AG10803 (cell line): ENCODE measurements around the gene KCNMA1.

ENCODE experiments used
- DNase-seq: peaks from one replicate; pipeline ENCODE4 v3.0.0; 2010; ENCODE audit warnings: low read depth
- H3K4me3 ChIP-seq: 2 replicates; pipeline ENCODE4 v1.5.1; 2011; ENCODE audit warnings: mild to moderate bottlenecking, low read length, control low read depth
- CTCF ChIP-seq: conservative IDR thresholded peaks from 2 replicates; pipeline ENCODE4 v1.5.1; 2011; ENCODE audit warnings: mild to moderate bottlenecking, low read length, control low read depth, inconsistent platforms

The KCNMA1 gene

GRCh38 chr10:77226020-77226419, 411.6 kb downstream of the KCNMA1 start:
- H3K4me3 ChIP-seq = no peak overlapping the region
- TF ChIP-seq CTCF = no peak
- no peak for DNase-seq

- TF ChIP-seq CTCF = no peak
- DNase-seq = no peak
- no peak overlapping the region for H3K4me3 ChIP-seq
These were observed 413.8 kb downstream of the KCNMA1 start for GRCh38 chr10:77223526-77224460.

- DNase-seq = no peak
- H3K4me3 ChIP-seq = no peak overlapping the region
- TF ChIP-seq CTCF = no peak
These were observed 417.5 kb downstream of the KCNMA1 start for GRCh38 chr10:77220150-77220549.

GRCh38 chr10:77219046-77219445, 418.6 kb downstream of the KCNMA1 start:
- no peak for TF ChIP-seq CTCF
- H3K4me3 ChIP-seq = no peak overlapping the region
- no peak for DNase-seq

GRCh38 chr10:77214799-77215198, 422.8 kb downstream of the KCNMA1 start:
- no peak overlapping the region for H3K4me3 ChIP-seq
- no peak for DNase-seq
- no peak for TF ChIP-seq CTCF

- DNase-seq = no peak
- no peak for TF ChIP-seq CTCF
- no peak overlapping the region for H3K4me3 ChIP-seq
These were observed 425.0 kb downstream of the KCNMA1 start for GRCh38 chr10:77212632-77213031.

- no peak for TF ChIP-seq CTCF
- no peak for DNase-seq
- H3K4me3 ChIP-seq = no peak overlapping the region
These were observed 427.0 kb downstream of the KCNMA1 start for GRCh38 chr10:77210645-77211044.
